ENCODE measurements around the gene CYP20A1. TPM values are rescaled to one million over a fixed set of nuclear protein-coding genes. Genes with fewer than 3 reads are reported as not detected.
"Not testable (repeated sequence)": the region's sequence is repeated elsewhere in the genome, so short reads cannot be mapped to it uniquely, and the experiment has no call there.

The CYP20A1 gene
- total and polyA plus RNA-seq, 2 donors = 16.0 to 19.5 TPM

- no peak for DNase-seq (ENCODE audit: low read depth in 6 of 9, low spot score in 9 of 9)
- no peak overlapping the region for H3K27ac ChIP-seq (ENCODE audit: low read depth in 1 of 2, low read length in 1 of 2)
- H3K36me3 ChIP-seq (ENCODE audit: control insufficient read depth in 2 of 2, insufficient read depth in 2 of 2, low read length in 1 of 2) = peaks cover 23 to 29% of the 10 kb centered on the region in 2 donors
- WGBS = 98% methylated on average over 3 of the region's 3 CpGs
- no peak overlapping the region for H3K4me3 ChIP-seq (ENCODE audit: low read length in 2 of 2)
- H3K27me3 ChIP-seq (ENCODE audit: control insufficient read depth in 2 of 2, insufficient read depth in 1 of 2, low read length in 1 of 2) = no peaks in the 10 kb centered on the region
- no peaks in the 10 kb centered on the region for H3K4me1 ChIP-seq (ENCODE audit: control insufficient read depth in 2 of 2, insufficient read depth in 2 of 2, low read length in 2 of 2)
- no peaks in the 10 kb centered on the region for H3K9me3 ChIP-seq (ENCODE audit: control insufficient read depth in 2 of 2, insufficient read depth in 1 of 2, low read length in 1 of 2)
These were observed 22.7 kb downstream of the CYP20A1 start for GRCh38 chr2:203261326-203262159.

DNA sequence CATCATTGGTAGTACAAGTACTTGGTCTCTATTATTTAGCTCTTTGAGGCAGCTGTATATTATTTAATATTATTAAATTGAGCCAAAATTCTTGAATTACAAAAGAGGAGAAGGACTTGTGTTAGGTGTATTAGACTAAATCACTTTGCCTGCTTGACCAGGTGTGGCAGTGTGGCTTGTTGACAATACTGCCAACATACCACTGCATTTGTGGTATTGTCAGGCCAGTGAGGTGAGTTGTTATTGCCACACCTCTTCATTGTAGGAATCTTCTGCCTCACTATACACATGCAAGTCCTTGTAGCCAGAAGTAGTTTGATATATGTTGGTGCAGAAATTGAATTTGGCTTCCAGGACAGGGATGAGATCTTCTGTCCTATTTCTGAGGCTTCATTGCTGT, 40.5 kb downstream of the CYP20A1 start:
- Histone ChIP-seq H3K27me3 (ENCODE audit: control insufficient read depth in 2 of 2, insufficient read depth in 1 of 2, low read length in 1 of 2) (no peaks in the 10 kb centered on the region), H3K4me1 (ENCODE audit: control insufficient read depth in 2 of 2, insufficient read depth in 2 of 2, low read length in 2 of 2) (no peaks in the 10 kb centered on the region), H3K4me3 (ENCODE audit: low read length in 2 of 2) (no peak overlapping the region), H3K9me3 (ENCODE audit: control insufficient read depth in 2 of 2, insufficient read depth in 1 of 2, low read length in 1 of 2) (no peaks in the 10 kb centered on the region), H3K27ac (ENCODE audit: low read depth in 1 of 2, low read length in 1 of 2) (no peak overlapping the region), H3K36me3 (ENCODE audit: control insufficient read depth in 2 of 2, insufficient read depth in 2 of 2, low read length in 1 of 2) (peaks cover 37 to 55% of the 10 kb centered on the region in 2 donors)
- DNase-seq (ENCODE audit: low read depth in 6 of 9, low spot score in 9 of 9) = no peak

- Histone ChIP-seq H3K36me3 (ENCODE audit: control insufficient read depth in 2 of 2, insufficient read depth in 2 of 2, low read length in 1 of 2) (peaks cover 42 to 52% of the 10 kb centered on the region in 2 donors), H3K4me3 (ENCODE audit: low read length in 2 of 2) (no peak overlapping the region), H3K9me3 (ENCODE audit: control insufficient read depth in 2 of 2, insufficient read depth in 1 of 2, low read length in 1 of 2) (no peaks in the 10 kb centered on the region), H3K4me1 (ENCODE audit: control insufficient read depth in 2 of 2, insufficient read depth in 2 of 2, low read length in 2 of 2) (no peaks in the 10 kb centered on the region), H3K27ac (ENCODE audit: low read depth in 1 of 2, low read length in 1 of 2) (no peak overlapping the region), H3K27me3 (ENCODE audit: control insufficient read depth in 2 of 2, insufficient read depth in 1 of 2, low read length in 1 of 2) (no peaks in the 10 kb centered on the region)
- DNase-seq (ENCODE audit: low read depth in 6 of 9, low spot score in 9 of 9) = no peak
- WGBS = 98% methylated on average over 6 of the region's 6 CpGs
These were observed 41.7 kb downstream of the CYP20A1 start for GRCh38 chr2:203280428-203281064.

DNA sequence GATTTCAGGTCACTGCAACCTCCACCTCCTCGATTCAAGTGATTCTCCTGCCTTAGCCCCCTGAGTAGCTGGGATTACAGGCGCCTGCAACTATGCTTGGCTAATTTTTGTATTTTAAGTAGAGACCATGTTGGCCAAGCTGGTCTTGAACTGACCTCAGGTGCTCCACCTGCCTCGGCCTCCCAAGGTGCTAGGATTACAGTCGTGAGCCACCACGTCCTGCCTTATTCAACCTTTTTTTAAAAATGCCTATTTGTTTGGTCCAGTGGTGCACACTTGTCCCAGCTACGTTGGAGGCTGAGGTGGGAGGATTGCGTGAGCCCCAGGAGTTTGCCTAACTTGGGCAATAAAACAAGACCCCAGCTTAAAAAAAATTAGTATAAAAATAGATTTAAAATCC, 43.3 kb downstream of the CYP20A1 start:
- Histone ChIP-seq H3K4me3 (ENCODE audit: low read length in 2 of 2) (no peak overlapping the region), H3K9me3 (ENCODE audit: control insufficient read depth in 2 of 2, insufficient read depth in 1 of 2, low read length in 1 of 2) (no peaks in the 10 kb centered on the region), H3K36me3 (ENCODE audit: control insufficient read depth in 2 of 2, insufficient read depth in 2 of 2, low read length in 1 of 2) (peaks cover 45 to 58% of the 10 kb centered on the region in 2 donors), H3K4me1 (ENCODE audit: control insufficient read depth in 2 of 2, insufficient read depth in 2 of 2, low read length in 2 of 2) (no peaks in the 10 kb centered on the region), H3K27me3 (ENCODE audit: control insufficient read depth in 2 of 2, insufficient read depth in 1 of 2, low read length in 1 of 2) (no peaks in the 10 kb centered on the region), H3K27ac (ENCODE audit: low read depth in 1 of 2, low read length in 1 of 2) (no peak overlapping the region)
- DNase-seq (ENCODE audit: low read depth in 6 of 9, low spot score in 9 of 9) = no peak
- 98% methylated on average over 7 of the region's 7 CpGs for WGBS

DNA sequence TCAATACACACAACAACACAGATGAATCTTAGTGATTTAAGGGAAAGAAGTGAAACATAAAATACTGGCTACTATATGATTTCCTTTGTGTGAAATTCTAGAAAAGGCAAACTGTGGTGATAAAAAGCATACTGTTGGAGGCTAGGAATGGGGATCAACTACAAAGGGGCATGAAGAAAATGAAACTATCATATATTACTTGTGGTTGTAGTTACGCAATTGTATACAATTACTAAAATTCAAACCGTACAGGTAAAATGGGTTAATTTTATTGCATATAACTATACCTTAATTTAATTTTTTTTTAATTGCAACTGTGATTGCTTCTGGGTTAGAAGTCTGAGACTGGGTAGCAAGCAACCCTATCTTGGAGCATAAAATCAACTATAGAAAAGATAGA, 47.7 kb downstream of the CYP20A1 start:
- WGBS = 97% methylated on average over 2 of the region's 2 CpGs
- Histone ChIP-seq H3K27ac (ENCODE audit: low read depth in 1 of 2, low read length in 1 of 2) (no peak overlapping the region), H3K27me3 (ENCODE audit: control insufficient read depth in 2 of 2, insufficient read depth in 1 of 2, low read length in 1 of 2) (no peaks in the 10 kb centered on the region), H3K9me3 (ENCODE audit: control insufficient read depth in 2 of 2, insufficient read depth in 1 of 2, low read length in 1 of 2) (no peaks in the 10 kb centered on the region), H3K4me3 (ENCODE audit: low read length in 2 of 2) (no peak overlapping the region), H3K4me1 (ENCODE audit: control insufficient read depth in 2 of 2, insufficient read depth in 2 of 2, low read length in 2 of 2) (no peaks in the 10 kb centered on the region), H3K36me3 (ENCODE audit: control insufficient read depth in 2 of 2, insufficient read depth in 2 of 2, low read length in 1 of 2) (peaks cover 21 to 43% of the 10 kb centered on the region in 2 donors)
- no peak for DNase-seq (ENCODE audit: low read depth in 6 of 9, low spot score in 9 of 9)

DNA sequence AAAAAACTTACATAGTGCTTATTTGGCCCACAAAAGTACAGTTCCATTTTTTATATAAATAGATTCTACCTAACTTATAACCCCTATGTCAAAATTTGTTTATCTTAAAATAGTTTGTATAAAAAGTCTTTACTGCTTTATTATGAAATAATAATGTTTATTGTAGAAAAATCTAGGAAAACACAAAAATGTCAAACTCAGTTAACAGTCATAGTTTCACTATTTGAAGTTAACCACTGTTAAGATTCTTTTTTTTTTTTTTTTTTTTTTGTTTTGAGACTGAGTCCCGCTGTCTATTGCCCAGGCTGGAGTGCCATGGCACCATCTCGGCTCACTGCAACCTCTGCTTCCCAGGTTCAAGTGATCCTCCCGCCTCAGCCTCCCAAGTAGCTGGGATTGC, 62.8 kb downstream of the CYP20A1 start:
- Histone ChIP-seq H3K4me3 (ENCODE audit: low read length in 2 of 2) (no peak overlapping the region), H3K27ac (ENCODE audit: low read depth in 1 of 2, low read length in 1 of 2) (no peak overlapping the region), H3K4me1 (ENCODE audit: control insufficient read depth in 2 of 2, insufficient read depth in 2 of 2, low read length in 2 of 2) (no peaks in the 10 kb centered on the region), H3K36me3 (ENCODE audit: control insufficient read depth in 2 of 2, insufficient read depth in 2 of 2, low read length in 1 of 2) (peaks cover 5 to 10% of the 10 kb centered on the region in 2 donors), H3K27me3 (ENCODE audit: control insufficient read depth in 2 of 2, insufficient read depth in 1 of 2, low read length in 1 of 2) (no peaks in the 10 kb centered on the region), H3K9me3 (ENCODE audit: control insufficient read depth in 2 of 2, insufficient read depth in 1 of 2, low read length in 1 of 2) (no peaks in the 10 kb centered on the region)
- WGBS = 98% methylated on average over 3 of the region's 3 CpGs
- no peak for DNase-seq (ENCODE audit: low read depth in 6 of 9, low spot score in 9 of 9)

DNA sequence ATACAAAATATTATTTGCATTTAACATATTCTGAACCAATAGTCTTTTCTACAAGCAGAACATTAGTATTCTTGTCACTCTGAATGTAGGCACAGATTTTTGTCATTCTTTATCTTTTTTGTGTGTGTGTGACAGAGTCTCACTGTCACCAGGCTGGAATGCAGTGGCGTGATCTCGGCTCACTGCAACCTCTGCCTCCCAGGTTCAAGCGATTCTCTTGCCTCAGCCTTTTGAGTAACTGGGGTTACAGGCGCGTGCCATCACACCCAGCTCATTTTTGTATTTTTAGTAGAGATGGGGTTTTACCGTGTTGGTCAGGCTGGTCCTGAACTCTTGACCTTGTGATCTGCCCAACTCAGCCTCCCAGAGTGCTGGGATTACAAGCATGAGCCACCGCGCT, 63.8 kb downstream of the CYP20A1 start:
- H3K9me3 ChIP-seq (ENCODE audit: control insufficient read depth in 2 of 2, insufficient read depth in 1 of 2, low read length in 1 of 2); H3K4me1 ChIP-seq (ENCODE audit: control insufficient read depth in 2 of 2, insufficient read depth in 2 of 2, low read length in 2 of 2); H3K4me3 ChIP-seq (ENCODE audit: low read length in 2 of 2); H3K36me3 ChIP-seq (ENCODE audit: control insufficient read depth in 2 of 2, insufficient read depth in 2 of 2, low read length in 1 of 2); H3K27me3 ChIP-seq (ENCODE audit: control insufficient read depth in 2 of 2, insufficient read depth in 1 of 2, low read length in 1 of 2); H3K27ac ChIP-seq (ENCODE audit: low read depth in 1 of 2, low read length in 1 of 2); DNase-seq (ENCODE audit: low read depth in 6 of 9, low spot score in 9 of 9): not testable (repeated sequence)
- WGBS = over 99% methylated on average over 8 of the region's 8 CpGs

DNA sequence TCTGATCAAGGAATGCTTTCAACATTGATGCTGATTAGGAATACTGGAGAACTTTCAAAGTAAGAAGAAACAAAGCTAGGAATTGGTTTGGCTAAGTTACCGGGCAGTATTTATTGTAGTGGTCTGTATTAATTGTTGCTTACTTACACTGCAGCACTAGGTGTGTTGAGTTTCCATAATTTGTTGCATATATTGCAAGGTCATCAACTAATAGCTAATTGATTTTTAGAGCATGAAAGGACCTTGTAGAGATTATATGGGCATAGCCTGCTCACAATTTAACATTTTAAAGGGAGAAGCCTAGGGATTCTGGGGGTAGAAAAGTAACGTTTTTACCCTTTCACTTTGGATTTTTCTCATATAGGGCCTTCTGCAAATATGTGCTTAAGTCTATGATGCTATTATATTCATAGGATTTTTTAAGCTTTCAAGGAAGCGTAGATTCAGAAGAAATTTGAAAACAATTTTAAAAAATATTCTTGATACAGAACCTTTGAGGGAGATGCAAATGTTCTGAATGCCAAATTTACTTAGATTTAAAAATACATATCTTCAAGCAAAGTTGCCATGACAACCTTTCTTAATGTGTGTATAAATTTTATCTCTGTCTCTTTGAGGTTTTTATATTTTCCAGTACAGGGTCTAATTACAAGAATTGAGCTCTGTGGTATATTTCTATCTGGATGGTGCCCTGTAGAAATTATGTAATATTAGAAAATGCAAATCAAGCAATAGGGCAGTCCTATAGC, 72.0 kb downstream of the CYP20A1 start:
- no peak overlapping the region for H3K4me3 ChIP-seq (ENCODE audit: low read length in 2 of 2)
- H3K9me3 ChIP-seq (ENCODE audit: control insufficient read depth in 2 of 2, insufficient read depth in 1 of 2, low read length in 1 of 2) = no peaks in the 10 kb centered on the region
- H3K27ac ChIP-seq (ENCODE audit: low read depth in 1 of 2, low read length in 1 of 2) = no peak overlapping the region
- H3K4me1 ChIP-seq (ENCODE audit: control insufficient read depth in 2 of 2, insufficient read depth in 2 of 2, low read length in 2 of 2) = no peaks in the 10 kb centered on the region
- H3K36me3 ChIP-seq (ENCODE audit: control insufficient read depth in 2 of 2, insufficient read depth in 2 of 2, low read length in 1 of 2) = peaks cover 4 to 6% of the 10 kb centered on the region in 2 donors
- DNase-seq (ENCODE audit: low read depth in 6 of 9, low spot score in 9 of 9) = no peak
- WGBS = 99% methylated on average over 3 of the region's 3 CpGs
- no peaks in the 10 kb centered on the region for H3K27me3 ChIP-seq (ENCODE audit: control insufficient read depth in 2 of 2, insufficient read depth in 1 of 2, low read length in 1 of 2)

- Histone ChIP-seq H3K4me3 (ENCODE audit: low read length in 2 of 2) (no peak overlapping the region), H3K27ac (ENCODE audit: low read depth in 1 of 2, low read length in 1 of 2) (no peak overlapping the region), H3K27me3 (ENCODE audit: control insufficient read depth in 2 of 2, insufficient read depth in 1 of 2, low read length in 1 of 2) (no peaks in the 10 kb centered on the region), H3K4me1 (ENCODE audit: control insufficient read depth in 2 of 2, insufficient read depth in 2 of 2, low read length in 2 of 2) (peaks cover 4 to 13% of the 10 kb centered on the region in 2 donors), H3K36me3 (ENCODE audit: control insufficient read depth in 2 of 2, insufficient read depth in 2 of 2, low read length in 1 of 2) (no peaks in the 10 kb centered on the region), H3K9me3 (ENCODE audit: control insufficient read depth in 2 of 2, insufficient read depth in 1 of 2, low read length in 1 of 2) (no peaks in the 10 kb centered on the region)
- WGBS = 94% methylated on average over 1 of the region's 1 CpG
- DNase-seq (ENCODE audit: low read depth in 6 of 9, low spot score in 9 of 9) = no peak
These were observed 87.5 kb downstream of the CYP20A1 start for GRCh38 chr2:203326356-203326755.

Data from thymus (tissue), 11 donors.